Ammon's horn (tissue), 1 donor: Measurements from ENCODE around the gene COL6A2.
"Not testable (repeated sequence)": the region's sequence is repeated elsewhere in the genome, so short reads cannot be mapped to it uniquely, and the experiment has no call there.

Experiments used
- DNase-seq: peaks from one replicate; pipeline ENCODE4 v3.0.0-alpha.2; 2016; ENCODE audit warnings: low spot score

The COL6A2 gene

GRCh38 chr21:46061063-46061462 lies 36.8 kb upstream of the COL6A2 start:
- DNase-seq = no peak

- DNase-seq = no peak
Observed at GRCh38 chr21:46061518-46061917, 36.4 kb upstream of the COL6A2 start.

DNA sequence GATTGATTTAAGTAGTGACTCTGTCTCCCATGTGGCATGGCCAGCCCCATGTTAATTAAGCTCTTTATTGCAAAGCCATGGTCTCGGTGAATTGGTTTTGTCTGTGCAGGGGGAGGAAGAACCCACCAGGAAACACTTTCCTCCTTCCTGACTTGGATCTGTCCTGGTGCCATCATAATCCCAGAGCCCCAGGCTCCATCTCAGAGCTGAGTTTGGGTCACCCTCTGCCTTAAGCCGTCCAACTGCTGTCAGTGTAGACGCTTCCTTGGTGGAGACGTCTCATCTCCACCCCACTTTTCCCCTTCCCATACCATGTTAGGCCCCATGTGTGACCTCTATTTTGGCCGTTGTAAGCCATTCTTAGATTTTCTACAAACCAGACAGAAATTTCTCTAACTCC lies 36.0 kb upstream of the COL6A2 start:
- DNase-seq = no peak

DNA sequence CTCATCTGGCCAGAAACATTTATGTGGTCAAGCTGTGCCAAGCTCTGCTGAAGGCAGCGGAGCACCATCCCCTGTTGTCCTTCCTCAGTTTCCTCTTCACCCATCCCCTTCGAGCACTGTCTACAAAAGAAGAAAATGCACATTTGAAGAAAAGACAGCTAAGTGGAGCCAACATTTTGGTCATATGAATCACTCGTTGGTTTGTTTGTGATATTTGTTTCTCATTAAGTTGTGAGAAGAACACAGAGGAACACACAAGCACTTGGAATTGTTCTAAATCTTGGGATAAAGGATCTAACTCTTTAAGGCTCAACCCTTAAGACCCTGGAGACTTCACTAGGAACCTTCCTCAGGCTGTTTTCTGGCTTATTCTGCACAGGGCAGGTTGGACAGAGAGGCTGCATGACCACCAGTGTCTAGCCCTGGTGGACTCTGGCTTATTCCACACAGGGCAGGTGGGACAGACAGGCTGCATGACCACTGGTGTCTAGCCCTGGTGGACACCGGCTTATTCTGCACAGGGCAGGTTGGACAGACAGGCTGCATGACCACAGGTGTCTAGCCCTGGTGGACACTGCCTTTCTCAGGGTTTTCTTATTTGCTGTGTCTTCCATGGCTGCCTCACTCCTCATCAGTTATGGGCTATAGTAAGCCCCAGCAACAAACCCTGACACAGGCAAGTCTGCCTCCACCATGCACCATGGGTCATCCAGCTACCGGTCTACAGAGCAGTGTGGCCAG lies 35.3 kb upstream of the COL6A2 start:
- DNase-seq = no peak

DNA sequence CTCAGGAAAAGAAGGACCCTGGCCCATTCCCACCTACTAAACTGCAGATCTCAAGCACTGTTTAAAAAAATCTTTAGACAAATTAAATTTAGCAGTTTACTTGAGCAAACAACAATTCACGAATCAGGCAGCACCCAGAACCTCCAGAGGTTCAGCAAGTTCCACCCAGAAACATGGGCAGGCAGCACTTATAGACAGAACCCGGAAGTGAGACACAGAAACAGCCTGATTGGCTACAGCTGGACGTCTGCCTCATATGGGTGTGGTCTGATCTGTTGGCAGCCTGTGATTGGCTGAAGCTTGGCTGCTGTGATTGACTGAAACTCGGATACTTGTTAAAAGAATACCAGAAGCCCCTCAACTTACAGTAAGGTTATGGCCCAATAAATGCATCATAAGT lies 34.7 kb upstream of the COL6A2 start:
- DNase-seq = no peak

DNA sequence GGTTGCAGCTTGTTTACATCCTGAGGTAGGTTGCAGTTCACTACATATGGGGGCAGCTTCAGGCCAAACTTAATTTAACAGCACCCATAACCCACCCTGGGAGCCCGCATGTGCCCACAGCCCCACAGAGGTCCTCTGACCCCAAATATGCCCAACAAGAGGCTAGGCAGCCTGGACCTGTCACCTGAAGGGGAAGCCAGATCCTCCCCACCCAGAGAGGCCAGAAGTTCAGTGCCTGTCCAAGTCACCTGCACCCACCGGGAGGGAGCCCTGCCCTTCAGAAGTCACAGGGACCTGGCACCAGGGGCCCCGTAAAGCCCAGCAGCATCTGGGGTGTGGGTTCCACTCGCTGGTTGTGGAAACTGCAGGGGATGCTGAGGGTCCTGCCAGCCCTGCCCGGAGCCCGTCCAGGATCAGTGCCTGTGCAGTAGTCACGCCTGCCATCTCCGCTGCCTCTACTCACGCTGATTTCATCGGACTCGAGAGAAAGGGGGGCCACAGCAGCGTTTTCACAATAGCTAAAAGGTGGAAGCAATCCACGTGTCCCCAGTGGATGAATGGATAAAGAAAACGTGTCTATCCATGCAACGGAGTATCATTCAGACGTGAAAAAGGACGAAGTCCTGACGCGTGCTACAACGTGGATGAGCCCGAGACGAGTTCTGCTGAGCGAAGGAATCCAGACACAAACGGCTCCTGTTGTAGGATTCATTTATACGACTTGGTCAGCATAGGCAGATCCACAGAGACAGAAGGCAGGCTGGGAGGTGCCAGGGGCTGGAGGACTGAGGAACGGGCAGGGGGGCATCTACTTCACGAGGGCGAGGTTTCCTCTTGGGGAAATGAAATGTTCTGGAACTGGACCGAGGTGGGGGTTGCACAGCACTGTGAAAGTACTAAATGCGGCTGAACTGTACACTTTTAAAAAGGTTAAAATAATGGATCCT lies 33.9 kb upstream of the COL6A2 start:
- DNase-seq = no peak

DNA sequence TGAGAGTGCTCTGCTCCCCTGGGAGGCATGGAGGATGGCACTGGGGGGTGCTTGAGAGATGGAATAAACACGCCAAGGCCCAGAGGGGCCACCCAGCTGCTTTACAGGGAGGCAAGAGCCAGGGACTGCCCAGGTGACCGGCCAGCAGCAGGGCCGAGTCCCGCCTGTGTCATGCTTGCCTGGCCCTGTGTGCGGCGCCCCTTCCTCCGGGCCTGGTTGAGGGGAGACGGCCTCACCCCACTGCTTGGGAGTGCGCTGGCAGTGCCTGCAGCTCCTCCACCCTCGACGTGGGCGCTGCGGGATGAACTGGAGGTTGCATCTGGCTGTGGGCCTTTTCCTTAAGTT lies 33.1 kb upstream of the COL6A2 start:
- no peak for DNase-seq

DNA sequence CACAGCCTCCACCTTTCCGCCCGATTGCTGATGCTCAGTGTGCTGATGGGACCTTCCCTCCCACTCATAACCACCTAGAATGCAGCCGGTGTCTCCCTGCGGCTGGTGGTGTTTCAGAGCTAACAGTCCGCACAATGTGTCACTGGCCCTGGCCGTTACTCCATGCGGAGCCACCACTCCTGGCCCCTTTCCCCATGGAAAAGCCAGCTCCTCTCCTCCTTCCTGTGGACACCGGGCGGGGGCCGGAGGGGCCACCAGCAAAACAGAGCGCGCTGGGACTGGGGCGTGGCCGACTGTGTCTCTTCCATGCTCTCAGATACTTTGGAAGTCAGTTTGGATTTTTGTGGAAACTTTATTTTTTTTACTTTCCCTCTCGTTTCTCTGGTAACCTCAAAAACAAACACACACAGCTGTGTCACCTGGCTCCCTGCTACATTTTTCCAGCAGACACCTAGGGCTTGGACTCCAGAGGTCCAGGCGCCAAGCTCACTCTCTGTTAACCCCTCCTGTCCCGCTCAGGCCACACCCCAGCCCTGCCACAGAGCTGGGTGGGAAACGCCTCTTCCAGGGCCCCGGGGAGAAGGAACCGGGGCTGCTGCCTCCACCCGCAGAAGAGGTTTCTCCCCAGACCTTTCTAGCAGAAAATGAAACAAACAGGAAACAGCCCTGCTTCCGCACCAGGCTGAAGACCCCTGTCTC lies 32.5 kb upstream of the COL6A2 start:
- DNase-seq = no peak

DNA sequence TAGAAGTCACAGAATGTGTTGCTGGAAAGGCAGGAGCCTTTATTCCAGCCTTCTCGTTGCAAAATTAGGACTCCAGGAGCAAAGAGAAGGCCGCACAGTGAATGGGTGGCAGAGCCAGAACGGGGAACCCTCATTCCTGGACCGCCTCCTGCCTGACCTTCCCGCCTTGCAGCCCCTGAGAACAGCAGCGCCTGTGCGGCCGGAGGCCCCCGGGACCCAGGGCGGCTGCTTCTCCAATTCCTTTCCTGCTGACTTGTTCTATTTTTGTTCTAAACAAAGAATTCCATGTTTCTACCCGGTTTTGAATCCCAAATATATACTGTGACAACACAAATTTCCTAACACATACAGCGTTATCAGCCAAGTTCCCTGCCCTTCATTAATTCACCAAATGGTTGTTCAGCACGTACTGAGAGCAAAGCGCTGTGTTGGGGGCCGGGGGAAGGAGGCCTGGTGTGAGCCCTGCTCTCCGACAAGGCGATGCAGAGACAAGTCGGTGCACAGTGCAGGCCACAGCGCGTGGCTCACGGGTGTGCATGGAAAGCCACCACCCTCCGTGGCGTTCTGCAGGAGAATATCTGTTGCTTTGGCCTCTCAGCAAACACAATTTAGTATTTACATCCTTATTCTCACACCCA lies 31.9 kb upstream of the COL6A2 start:
- no peak for DNase-seq

DNA sequence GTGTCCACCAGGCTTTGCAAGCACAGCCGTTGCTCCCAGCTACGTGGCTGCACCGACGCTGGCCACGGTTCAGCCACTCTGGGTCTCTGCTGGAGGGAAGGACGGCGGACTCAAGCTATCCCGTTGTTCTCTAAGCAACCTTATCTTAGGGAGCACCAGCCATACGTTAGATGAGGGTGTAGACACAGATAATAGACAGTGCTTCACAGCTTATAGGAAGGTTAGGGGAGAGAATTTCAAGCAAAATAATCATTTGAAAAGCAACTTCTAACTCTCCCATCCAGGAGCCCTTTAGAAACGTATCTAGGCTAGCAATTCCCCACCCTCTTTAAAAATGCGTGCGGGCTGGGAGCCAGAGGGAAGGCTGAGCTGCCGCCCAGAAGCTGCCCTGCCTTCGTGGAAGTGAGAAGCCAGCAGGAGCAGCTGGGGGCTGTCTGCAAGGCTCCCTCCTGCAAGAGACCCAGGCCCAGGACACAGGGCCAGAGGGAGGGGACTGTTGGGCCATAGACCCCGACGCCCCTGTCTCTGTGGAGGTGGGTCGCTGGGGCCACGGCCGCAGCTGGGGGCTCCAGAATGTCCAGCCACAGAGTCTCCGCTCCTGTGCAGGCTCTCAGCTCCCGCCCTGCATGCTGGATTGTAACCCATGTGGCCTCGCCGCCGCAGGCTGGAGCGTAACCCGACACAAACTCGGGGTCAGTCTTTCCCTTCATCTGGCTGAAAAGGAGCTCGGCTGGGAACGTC lies 31.2 kb upstream of the COL6A2 start:
- DNase-seq = no peak

GRCh38 chr21:46067505-46068201 lies 30.3 kb upstream of the COL6A2 start:
- no peak for DNase-seq

- no peak for DNase-seq
Observed at GRCh38 chr21:46068516-46069079, 29.3 kb upstream of the COL6A2 start.

DNA sequence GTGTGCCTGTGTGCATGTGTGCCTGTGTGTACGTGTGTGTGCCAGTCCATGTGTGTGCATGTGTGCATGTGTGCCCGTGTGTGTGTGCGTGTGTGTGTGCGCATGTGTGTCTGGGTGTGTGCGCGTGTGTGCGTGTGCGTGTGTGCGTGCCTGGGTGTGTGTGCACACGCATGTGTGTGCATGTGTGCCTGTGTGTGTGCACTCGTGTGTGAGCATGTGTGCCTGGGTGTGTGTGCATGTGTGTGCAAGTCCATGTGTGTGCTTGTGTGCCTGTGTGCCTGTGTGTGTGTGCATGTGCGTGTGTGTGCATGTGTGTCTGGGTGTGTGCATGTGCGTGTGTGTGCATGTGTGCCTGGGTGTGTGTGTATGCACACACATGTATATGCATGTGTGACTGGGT lies 28.7 kb upstream of the COL6A2 start:
- no peak for DNase-seq

DNA sequence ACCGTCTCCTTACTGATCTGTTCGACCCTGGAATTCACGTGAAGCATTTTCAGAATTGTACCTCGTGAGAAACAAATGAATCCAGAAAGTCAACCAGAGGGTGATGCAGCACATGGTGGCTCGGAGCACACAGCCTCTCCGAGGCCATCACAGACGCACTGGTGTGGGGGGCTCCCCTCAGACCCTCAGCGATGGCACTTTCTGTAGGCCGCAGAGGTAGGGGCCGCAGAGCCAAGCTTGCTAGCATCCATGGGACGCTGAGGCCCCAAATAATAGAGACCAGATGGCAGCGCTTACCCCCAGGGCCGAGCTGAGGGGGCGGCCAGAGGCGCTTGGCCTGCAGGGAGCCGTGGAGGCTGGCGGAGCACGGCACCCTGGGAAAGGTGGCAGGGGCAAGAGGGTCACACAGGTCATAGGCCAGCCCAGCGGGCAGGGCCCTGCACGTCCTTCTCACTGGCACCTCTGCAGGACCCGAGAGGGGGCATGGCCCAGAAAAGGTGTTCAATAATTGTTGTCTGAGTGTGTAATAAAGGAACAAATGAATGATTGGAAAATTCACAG lies 28.1 kb upstream of the COL6A2 start:
- DNase-seq = no peak

GRCh38 chr21:46071082-46071481 lies 26.8 kb upstream of the COL6A2 start:
- DNase-seq = no peak

DNA sequence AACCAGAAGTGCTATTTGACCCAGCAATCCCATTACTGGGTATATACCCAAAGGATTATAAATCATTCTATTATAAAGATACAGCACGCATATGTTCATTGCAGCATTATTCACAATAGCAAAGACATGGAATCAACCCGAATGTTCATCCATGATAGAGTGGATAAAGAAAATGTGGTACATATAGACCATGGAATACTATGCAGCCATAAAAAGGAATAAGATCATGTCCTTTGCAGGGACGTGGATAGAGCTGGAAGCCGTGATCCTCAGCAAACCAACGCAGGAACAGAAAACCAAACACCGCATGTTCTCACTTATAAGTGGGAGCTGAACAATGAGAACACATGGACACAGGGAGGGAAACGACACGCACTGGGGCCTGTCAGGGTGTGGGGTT lies 21.2 kb upstream of the COL6A2 start:
- DNase-seq = not testable (repeated sequence)

DNA sequence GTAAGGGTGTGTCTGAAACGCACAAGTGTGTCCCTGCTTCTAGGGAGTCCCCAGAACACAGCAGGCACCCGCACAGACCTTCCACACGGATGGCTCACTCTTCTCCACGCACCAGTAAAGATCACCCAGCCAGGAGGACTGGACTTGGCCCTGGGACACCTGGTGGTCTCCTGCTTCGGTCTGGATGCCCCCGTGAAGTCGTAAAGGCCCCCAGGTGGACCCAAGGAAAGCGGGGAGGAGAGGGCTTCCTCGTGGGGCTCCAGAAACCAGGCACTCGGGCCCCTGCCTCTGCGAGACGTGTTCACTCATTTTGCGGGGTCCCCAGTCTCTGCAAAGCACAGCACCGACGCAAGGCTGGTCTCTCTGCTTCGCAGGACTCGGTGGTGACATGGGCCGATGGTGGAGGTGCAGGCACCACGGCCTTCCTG lies 20.2 kb upstream of the COL6A2 start:
- DNase-seq = no peak

DNA sequence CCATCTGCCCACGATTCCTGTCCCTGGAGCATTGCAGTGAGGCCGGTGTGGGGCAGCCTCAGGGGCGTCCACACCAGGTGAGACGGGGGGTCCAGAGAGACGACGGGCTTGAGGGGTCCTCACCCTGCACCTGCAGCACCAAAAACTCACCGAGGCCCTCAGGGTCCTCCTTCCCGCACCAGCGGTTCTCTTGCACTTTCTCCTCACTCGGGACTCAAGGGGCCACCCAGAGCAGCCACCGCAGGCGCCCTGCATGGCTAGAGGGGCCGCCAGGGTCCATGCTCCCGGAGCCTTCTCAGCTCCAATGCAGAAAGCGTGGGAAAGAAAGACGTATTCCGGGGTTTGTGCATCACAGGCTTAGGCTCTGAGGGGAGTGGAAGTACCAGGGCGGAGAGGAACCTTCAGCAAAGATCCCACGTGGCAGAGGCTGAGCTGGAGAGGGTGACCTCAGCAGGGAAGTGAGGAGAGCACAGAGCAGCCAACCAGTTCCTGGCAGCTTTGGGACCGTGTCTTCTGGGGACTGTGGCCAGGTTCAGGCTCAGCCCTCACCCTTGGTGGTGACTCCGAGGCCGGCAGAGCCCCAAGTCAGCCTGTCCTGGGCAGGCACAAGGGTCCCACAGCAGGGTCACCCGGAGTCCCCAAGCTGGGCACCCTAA lies 19.5 kb upstream of the COL6A2 start:
- DNase-seq = no peak

DNA sequence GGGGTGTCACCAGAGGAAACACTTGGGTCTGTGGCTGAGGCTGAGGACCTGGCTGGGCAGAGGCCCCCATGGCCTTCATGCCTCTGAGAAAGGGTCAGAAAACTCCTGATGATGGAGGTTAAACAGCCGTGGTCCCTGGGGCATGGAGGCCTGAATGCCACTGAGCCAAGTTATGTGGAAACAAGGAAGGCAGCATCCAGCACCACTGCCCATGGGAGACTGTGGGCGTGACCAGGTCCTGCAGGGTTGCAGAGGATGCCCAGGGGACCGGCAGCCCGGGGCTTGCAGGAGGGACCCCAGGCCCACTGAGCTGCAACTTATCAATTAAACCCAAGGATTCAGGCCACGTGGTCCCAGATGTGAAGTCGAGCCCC lies 18.9 kb upstream of the COL6A2 start:
- no peak for DNase-seq
